A549 (cell line): ENCODE measurements around the gene ACTMAP. TPM values are rescaled to one million over a fixed set of nuclear protein-coding genes. Genes with fewer than 3 reads are reported as not detected.

Experiments
- ATAC-seq, 2 experiments: fragments of 200-7000 bp in 1 of 2; fragments of >200 bp in 1 of 2; cut with Nextera tagmentation in 1 of 2; cut with Tn5 transposase in 1 of 2; 3 replicates each; pipeline versions ENCODE4 v1.8.0 to v1.9.1; 2018 to 2020; ENCODE audit warnings: mild to moderate bottlenecking in 1 of 2, moderate library complexity in 1 of 2
- CTCF ChIA-PET: fragments of 300-600 bp; sonication (Branson Sonifier 250); formaldehyde crosslinking; extraction: SDS; loops from one replicate; lab custom pipeline; 2021; ENCODE audit warnings: antibody characterized with exemption, inconsistent platforms; lab: Yijun Ruan, JAX
- POLR2A ChIA-PET: fragments of 350-600 bp; formaldehyde crosslinking; extraction: SDS; loops from one replicate; lab custom pipeline; 2021; ENCODE audit warnings: antibody characterized with exemption, inconsistent platforms; lab: Yijun Ruan, JAX
- DNase-seq, 2 experiments: peaks; one replicate each; pipeline versions ENCODE4 v3.0.0 to v3.0.0-alpha.2; 2011 to 2016; ENCODE audit warnings: low read depth in 1 of 2, low spot score in 1 of 2
- FAIRE-seq: peaks from 2 replicates; lab custom pipeline; 2011; peaks lifted over from hg19 to GRCh38; lab: Jason Lieb, UNC
- H3K27ac ChIP-seq, 2 experiments: fragments of >200 bp; sonication (Bioruptor Twin); formaldehyde crosslinking; 3 replicates each; pipeline ENCODE4 v1.5.1; 2016 to 2017
- H3K4me1 ChIP-seq: fragments of >200 bp; sonication (Bioruptor Twin); formaldehyde crosslinking; 3 replicates; pipeline ENCODE4 v1.6.1; 2016
- H3K4me2 ChIP-seq: fragments of >200 bp; sonication (Bioruptor Twin); formaldehyde crosslinking; 3 replicates; pipeline ENCODE4 v1.6.1; 2016
- H3K4me3 ChIP-seq: fragments of >200 bp; sonication (Bioruptor Twin); formaldehyde crosslinking; 3 replicates; pipeline ENCODE4 v1.5.1; 2016
- H3K9me3 ChIP-seq: fragments of >200 bp; sonication (Bioruptor Twin); formaldehyde crosslinking; 3 replicates; pipeline ENCODE4 v1.6.1; 2016
- CEBPB ChIP-seq, 2 experiments: fragments of >200 bp in 1 of 2; sonication (Bioruptor Twin) in 1 of 2; formaldehyde crosslinking in 1 of 2; IDR thresholded peaks; 2 replicates each; pipeline ENCODE4 v1.6.1; 2012 to 2016
- CHD4 ChIP-seq: fragments of 200-600 bp; sonication (generic); IDR thresholded peaks from 2 replicates; pipeline ENCODE4 v1.6.1; 2016; ENCODE audit warnings: antibody characterized with exemption, mild to moderate bottlenecking, borderline replicate concordance
- EHMT2 ChIP-seq: fragments of 200-600 bp; sonication (generic); IDR thresholded peaks from 2 replicates; pipeline ENCODE4 v1.6.1; 2016; ENCODE audit warnings: antibody characterized with exemption, low read depth, mild to moderate bottlenecking, moderate library complexity
- EP300 ChIP-seq, 2 experiments: fragments of >200 bp; sonication (Bioruptor Twin); formaldehyde crosslinking; IDR thresholded peaks; 2 replicates in 1 of 2; 3 replicates in 1 of 2; pipeline ENCODE4 v1.6.1; 2016 to 2017
- FOSB ChIP-seq: fragments of 250-450 bp; sonication (Bioruptor Pico); IDR thresholded peaks from 2 replicates; pipeline ENCODE4 v1.5.0; 2020; ENCODE audit warnings: mild to moderate bottlenecking, moderate library complexity
- HDAC2 ChIP-seq: fragments of 200-600 bp; sonication (generic); IDR thresholded peaks from 2 replicates; pipeline ENCODE4 v1.6.1; 2016
- HOXB5 ChIP-seq: fragments of 250-450 bp; sonication (Bioruptor Pico); IDR thresholded peaks from 2 replicates; pipeline ENCODE4 v1.5.0; 2020; ENCODE audit warnings: mild to moderate bottlenecking, moderate library complexity
- JUN ChIP-seq, 2 experiments: fragments of >200 bp; sonication (Bioruptor Twin); formaldehyde crosslinking; IDR thresholded peaks; 2 replicates in 1 of 2; 3 replicates in 1 of 2; pipeline ENCODE4 v1.6.1; 2016 to 2017
- JUNB ChIP-seq: fragments of >200 bp; sonication (Bioruptor Twin); formaldehyde crosslinking; IDR thresholded peaks from 2 replicates; pipeline ENCODE4 v1.6.1; 2016
- KDM5A ChIP-seq: fragments of 200-600 bp; sonication (generic); IDR thresholded peaks from 2 replicates; pipeline ENCODE4 v1.6.1; 2016; ENCODE audit warnings: antibody characterized with exemption, mild to moderate bottlenecking
- MAFK ChIP-seq: fragments of 450-650 bp; IDR thresholded peaks from 2 replicates; pipeline ENCODE4 v1.6.1; 2014; ENCODE audit not compliant: partially characterized antibody
- MYC ChIP-seq: IDR thresholded peaks from 2 replicates; pipeline ENCODE4 v1.6.1; 2012; ENCODE audit warnings: mild to moderate bottlenecking, inconsistent platforms, low read length, improper control_type of control experiment, borderline replicate concordance
- NFE2L2 ChIP-seq: fragments of 150-350 bp; conservative IDR thresholded peaks from 2 replicates; pipeline ENCODE4 v1.6.1; 2014; ENCODE audit warnings: low read length
- NPAS2 ChIP-seq: fragments of 250-450 bp; sonication (Bioruptor Pico); IDR thresholded peaks from 2 replicates; pipeline ENCODE4 v1.8.0; 2022; ENCODE audit warnings: mild to moderate bottlenecking, moderate library complexity, borderline replicate concordance
- POLR2A ChIP-seq: IDR thresholded peaks from 2 replicates; pipeline ENCODE4 v1.6.1; 2012; ENCODE audit warnings: mild to moderate bottlenecking, low read length
- POLR2AphosphoS2 ChIP-seq: conservative IDR thresholded peaks from 2 replicates; pipeline ENCODE4 v1.6.1; 2012; ENCODE audit warnings: low read length, improper control_type of control experiment, inconsistent platforms
- RNF2 ChIP-seq: fragments of 200-600 bp; sonication (generic); IDR thresholded peaks from 2 replicates; pipeline ENCODE4 v1.6.1; 2016; ENCODE audit warnings: low read depth, mild to moderate bottlenecking, antibody characterized with exemption, moderate library complexity, borderline replicate concordance
- SMC3 ChIP-seq: fragments of >200 bp; sonication (Bioruptor Twin); formaldehyde crosslinking; IDR thresholded peaks from 3 replicates; pipeline ENCODE4 v1.6.1; 2018; ENCODE audit warnings: inconsistent platforms
- TFCP2L1 ChIP-seq: fragments of 250-450 bp; sonication (Bioruptor Pico); IDR thresholded peaks from 2 replicates; pipeline ENCODE4 v1.5.0; 2021; ENCODE audit warnings: mild to moderate bottlenecking
- ZNF302 ChIP-seq: fragments of 250-450 bp; sonication (Bioruptor Pico); IDR thresholded peaks from 2 replicates; pipeline ENCODE4 v1.9.0; 2021; ENCODE audit warnings: inconsistent platforms, mild to moderate bottlenecking, moderate library complexity
- ZSCAN20 ChIP-seq: fragments of 250-450 bp; sonication (Bioruptor Pico); IDR thresholded peaks from 2 replicates; pipeline ENCODE4 v1.8.0; 2022; ENCODE audit warnings: mild to moderate bottlenecking, moderate library complexity
- WGBS: methylation state at CpG from one replicate; pipeline ENCODE4 v1.1.6; 2017; ENCODE audit errors: missing lambda C conversion rate; 5-methylcytosine and 5-hydroxymethylcytosine counted together
- polyA plus RNA-seq, 4 experiments: library from polyadenylated mRNA; depleted of rRNA in 3 of 4; stranded (reverse); fragments of >200 nt; fragmentation: RNase III in 1 of 4; extraction: RNeasy Plus Mini Kit Qiagen cat#74134 plus additional on column Dnase treatment in 1 of 4; gene quantifications; 2 replicates in 3 of 4; 3 replicates in 1 of 4; pipeline ENCODE4 v1.2.3, GENCODE V29; 2011 to 2017
- TF ChIP-seq, protein P1 (sequence below): IDR thresholded peaks from 2 replicates; pipeline ENCODE4 v1.6.1; 2012
- TF ChIP-seq, protein P2 (sequence below): fragments of >200 bp; sonication (Bioruptor Twin); formaldehyde crosslinking; IDR thresholded peaks from 2 replicates; pipeline ENCODE4 v1.6.1; 2016
- TF ChIP-seq, protein P3 (sequence below): fragments of 200-600 bp; sonication (generic); IDR thresholded peaks from 2 replicates; pipeline ENCODE4 v1.6.1; 2016; ENCODE audit warnings: antibody characterized with exemption, mild to moderate bottlenecking, moderate library complexity
- TF ChIP-seq, protein P4 (sequence below): fragments of >200 bp; sonication (Bioruptor Twin); formaldehyde crosslinking; IDR thresholded peaks from 3 replicates; pipeline ENCODE4 v1.5.1; 2016

The ACTMAP gene
- polyA plus RNA-seq, 2 of the 4 experiments (the other 2 are of a cell fraction), result 7.8 to 14.8 TPM

DNA sequence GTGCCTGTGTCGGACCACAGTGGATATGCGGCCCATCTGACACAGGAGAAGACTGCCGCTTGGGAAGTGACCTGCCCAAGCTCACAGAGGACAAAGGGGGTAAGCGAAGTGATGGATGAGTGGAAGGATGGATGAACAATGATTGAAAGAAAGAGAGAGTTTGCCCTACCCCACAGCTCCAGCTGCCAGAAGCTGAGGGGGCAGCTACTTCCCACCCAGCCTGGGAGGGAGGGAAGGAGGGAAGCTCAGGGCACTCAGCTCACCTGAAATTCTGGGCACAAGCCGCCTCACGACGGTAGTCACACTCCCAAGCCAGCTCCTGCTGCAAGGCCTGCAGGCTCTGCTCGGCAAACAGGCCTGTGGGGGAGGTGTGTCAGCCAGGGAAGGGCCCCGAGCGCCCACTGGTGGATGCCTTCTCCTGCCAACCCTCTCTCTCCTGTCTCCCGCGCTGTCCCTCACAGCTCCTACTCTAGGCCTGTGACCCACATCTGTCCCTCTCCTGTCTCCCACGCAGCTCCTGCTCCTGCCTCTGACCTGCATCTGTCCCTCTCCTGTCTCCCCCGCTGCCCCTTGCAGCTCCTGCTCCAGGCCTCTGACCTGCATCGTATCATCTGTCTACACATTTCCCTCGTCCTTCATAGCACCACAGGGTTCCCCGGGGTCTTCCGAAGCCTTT lies 47.8 kb downstream of the ACTMAP start (continued):
- TF ChIP-seq, protein P1, sequence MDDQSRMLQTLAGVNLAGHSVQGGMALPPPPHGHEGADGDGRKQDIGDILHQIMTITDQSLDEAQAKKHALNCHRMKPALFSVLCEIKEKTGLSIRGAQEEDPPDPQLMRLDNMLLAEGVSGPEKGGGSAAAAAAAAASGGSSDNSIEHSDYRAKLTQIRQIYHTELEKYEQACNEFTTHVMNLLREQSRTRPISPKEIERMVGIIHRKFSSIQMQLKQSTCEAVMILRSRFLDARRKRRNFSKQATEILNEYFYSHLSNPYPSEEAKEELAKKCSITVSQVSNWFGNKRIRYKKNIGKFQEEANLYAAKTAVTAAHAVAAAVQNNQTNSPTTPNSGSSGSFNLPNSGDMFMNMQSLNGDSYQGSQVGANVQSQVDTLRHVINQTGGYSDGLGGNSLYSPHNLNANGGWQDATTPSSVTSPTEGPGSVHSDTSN, result no peak
- TF ChIP-seq JUNB (no peak), NFE2L2 (no peak), SMC3 (peak; percentile 86), FOSB (CRISPR knock-in tag) (no peak), ZNF302 (CRISPR knock-in tag) (no peak)
- TF ChIP-seq, protein P2, sequence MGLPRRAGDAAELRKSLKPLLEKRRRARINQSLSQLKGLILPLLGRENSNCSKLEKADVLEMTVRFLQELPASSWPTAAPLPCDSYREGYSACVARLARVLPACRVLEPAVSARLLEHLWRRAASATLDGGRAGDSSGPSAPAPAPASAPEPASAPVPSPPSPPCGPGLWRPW, result no peak
- TF ChIP-seq, protein P3, sequence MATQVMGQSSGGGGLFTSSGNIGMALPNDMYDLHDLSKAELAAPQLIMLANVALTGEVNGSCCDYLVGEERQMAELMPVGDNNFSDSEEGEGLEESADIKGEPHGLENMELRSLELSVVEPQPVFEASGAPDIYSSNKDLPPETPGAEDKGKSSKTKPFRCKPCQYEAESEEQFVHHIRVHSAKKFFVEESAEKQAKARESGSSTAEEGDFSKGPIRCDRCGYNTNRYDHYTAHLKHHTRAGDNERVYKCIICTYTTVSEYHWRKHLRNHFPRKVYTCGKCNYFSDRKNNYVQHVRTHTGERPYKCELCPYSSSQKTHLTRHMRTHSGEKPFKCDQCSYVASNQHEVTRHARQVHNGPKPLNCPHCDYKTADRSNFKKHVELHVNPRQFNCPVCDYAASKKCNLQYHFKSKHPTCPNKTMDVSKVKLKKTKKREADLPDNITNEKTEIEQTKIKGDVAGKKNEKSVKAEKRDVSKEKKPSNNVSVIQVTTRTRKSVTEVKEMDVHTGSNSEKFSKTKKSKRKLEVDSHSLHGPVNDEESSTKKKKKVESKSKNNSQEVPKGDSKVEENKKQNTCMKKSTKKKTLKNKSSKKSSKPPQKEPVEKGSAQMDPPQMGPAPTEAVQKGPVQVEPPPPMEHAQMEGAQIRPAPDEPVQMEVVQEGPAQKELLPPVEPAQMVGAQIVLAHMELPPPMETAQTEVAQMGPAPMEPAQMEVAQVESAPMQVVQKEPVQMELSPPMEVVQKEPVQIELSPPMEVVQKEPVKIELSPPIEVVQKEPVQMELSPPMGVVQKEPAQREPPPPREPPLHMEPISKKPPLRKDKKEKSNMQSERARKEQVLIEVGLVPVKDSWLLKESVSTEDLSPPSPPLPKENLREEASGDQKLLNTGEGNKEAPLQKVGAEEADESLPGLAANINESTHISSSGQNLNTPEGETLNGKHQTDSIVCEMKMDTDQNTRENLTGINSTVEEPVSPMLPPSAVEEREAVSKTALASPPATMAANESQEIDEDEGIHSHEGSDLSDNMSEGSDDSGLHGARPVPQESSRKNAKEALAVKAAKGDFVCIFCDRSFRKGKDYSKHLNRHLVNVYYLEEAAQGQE, result no peak

DNA sequence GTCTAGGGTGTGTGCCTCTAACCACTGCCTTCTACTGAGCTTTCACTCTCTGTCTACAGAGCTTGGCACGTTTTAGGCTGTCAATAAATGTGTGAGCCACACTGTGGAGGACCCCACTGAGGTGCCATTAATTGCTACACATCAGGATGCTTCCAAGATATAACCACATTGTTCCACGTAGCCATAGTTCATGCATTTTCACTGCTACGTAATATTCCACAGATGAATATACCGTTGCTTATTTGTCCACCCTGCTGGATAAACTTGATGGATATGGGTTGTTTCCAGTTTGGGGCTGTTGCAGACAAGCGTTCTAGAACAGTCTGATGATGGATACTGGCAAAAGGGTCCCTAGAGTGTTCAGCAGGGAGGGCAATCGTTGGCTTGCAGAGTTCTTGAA lies 48.5 kb downstream of the ACTMAP start:
- no peak overlapping the region for H3K4me3 ChIP-seq
- ChIA-PET CTCF (interaction anchor here (0.5 to 11.7 kb wide), 43 partner anchors 9 to 606 kb away, joined by 3 to 178 read pairs (median 4); partner anchors contain the start of genes COQ8B, ITPKC and NUMBL), POLR2A (interaction anchor here (0.6 to 3.9 kb wide), 7 partner anchors 11 to 97 kb away, joined by 3 to 24 read pairs (median 5); partner anchors contain the start of genes ACTMAP, COQ8B, EGLN2 and ITPKC)
- TF ChIP-seq KDM5A (no peak), MYC (no peak), NPAS2 (CRISPR knock-in tag) (no peak), POLR2A (no peak), RNF2 (no peak), JUN (IDR thresholded peaks at IDR 0.05) (no peak), CEBPB (IDR thresholded peaks at IDR 0.05) (no peak)
- ATAC-seq (no peak), FAIRE-seq (no peak), DNase-seq (no peak)
- WGBS, result 90% methylated on average over 6 of the region's 6 CpGs
- H3K4me1 ChIP-seq, result peaks cover 8% of the 10 kb centered on the region; the same call in 2 of the 3 replicates
- H3K9me3 ChIP-seq, result no peaks in the 10 kb centered on the region
- no peak overlapping the region for H3K4me2 ChIP-seq
- no peak overlapping the region for H3K27ac ChIP-seq

DNA sequence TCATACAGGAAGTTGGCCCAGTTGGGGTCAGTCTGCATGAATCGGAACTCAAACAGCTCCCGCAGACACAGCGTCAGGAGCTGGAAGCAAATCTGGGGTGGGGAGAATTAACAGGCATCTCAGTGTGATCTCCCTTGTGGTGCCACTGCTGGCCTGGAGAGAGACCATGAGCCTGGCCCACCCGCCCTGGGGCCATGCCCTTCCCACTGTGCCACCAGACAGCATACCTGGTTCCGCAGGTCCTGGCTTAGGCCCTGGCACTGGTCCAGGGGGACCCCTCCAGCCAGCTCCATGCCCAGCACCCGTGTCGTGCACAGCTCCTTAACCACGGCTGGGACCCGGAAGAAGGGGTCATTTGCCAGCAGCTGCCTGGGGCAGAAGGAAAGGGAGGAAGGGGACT lies 50.2 kb downstream of the ACTMAP start:
- Histone ChIP-seq H3K9me3 (no peaks in the 10 kb centered on the region), H3K4me3 (no peak overlapping the region), H3K4me2 (no peak overlapping the region), H3K27ac (no peak overlapping the region), H3K4me1 (peaks cover 8% of the 10 kb centered on the region; the same call in 2 of the 3 replicates)
- no peak for FAIRE-seq
- ChIA-PET POLR2A (interaction anchor here (1.2 to 3.9 kb wide), 2 partner anchors 9 to 78 kb away, joined by 4 to 24 read pairs; partner anchors contain the start of genes NUMBL and RAB4B), CTCF (interaction anchor here (0.9 to 11.7 kb wide), 7 partner anchors 7 to 107 kb away, joined by 3 to 178 read pairs (median 5); partner anchors contain the start of gene NUMBL)
- WGBS, result 93% methylated on average over 9 of the region's 9 CpGs
- DNase-seq, result no peak
- ATAC-seq, result no peak
- TF ChIP-seq, protein P1, result no peak
- no peak for TF ChIP-seq ZNF302 (CRISPR knock-in tag)
- TF ChIP-seq MAFK, result no peak
- TF ChIP-seq EP300 (IDR thresholded peaks at IDR 0.05), result no peak
- no peak for TF ChIP-seq POLR2AphosphoS2
- TF ChIP-seq CHD4, result no peak
- no peak for TF ChIP-seq MYC
- no peak for TF ChIP-seq EHMT2
- no peak for TF ChIP-seq FOSB (CRISPR knock-in tag)
- TF ChIP-seq, protein P4, sequence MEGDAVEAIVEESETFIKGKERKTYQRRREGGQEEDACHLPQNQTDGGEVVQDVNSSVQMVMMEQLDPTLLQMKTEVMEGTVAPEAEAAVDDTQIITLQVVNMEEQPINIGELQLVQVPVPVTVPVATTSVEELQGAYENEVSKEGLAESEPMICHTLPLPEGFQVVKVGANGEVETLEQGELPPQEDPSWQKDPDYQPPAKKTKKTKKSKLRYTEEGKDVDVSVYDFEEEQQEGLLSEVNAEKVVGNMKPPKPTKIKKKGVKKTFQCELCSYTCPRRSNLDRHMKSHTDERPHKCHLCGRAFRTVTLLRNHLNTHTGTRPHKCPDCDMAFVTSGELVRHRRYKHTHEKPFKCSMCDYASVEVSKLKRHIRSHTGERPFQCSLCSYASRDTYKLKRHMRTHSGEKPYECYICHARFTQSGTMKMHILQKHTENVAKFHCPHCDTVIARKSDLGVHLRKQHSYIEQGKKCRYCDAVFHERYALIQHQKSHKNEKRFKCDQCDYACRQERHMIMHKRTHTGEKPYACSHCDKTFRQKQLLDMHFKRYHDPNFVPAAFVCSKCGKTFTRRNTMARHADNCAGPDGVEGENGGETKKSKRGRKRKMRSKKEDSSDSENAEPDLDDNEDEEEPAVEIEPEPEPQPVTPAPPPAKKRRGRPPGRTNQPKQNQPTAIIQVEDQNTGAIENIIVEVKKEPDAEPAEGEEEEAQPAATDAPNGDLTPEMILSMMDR, result no peak
- no peak for TF ChIP-seq RNF2
- no peak for TF ChIP-seq HDAC2
- no peak for TF ChIP-seq TFCP2L1 (CRISPR knock-in tag)
- TF ChIP-seq HOXB5 (CRISPR knock-in tag), result no peak
- TF ChIP-seq KDM5A, result no peak
- no peak for TF ChIP-seq JUNB
- no peak for TF ChIP-seq ZSCAN20
